Measurements from ENCODE around the gene CAMK1D. TPM values are rescaled to one million over a fixed set of nuclear protein-coding genes. Genes with fewer than 3 reads are reported as not detected.
"Not testable (repeated sequence)": the region's sequence is repeated elsewhere in the genome, so short reads cannot be mapped to it uniquely, and the experiment has no call there.

CAMK1D gene
- total RNA-seq, 1 donor from 2014 or later, result 16.5 TPM

DNA sequence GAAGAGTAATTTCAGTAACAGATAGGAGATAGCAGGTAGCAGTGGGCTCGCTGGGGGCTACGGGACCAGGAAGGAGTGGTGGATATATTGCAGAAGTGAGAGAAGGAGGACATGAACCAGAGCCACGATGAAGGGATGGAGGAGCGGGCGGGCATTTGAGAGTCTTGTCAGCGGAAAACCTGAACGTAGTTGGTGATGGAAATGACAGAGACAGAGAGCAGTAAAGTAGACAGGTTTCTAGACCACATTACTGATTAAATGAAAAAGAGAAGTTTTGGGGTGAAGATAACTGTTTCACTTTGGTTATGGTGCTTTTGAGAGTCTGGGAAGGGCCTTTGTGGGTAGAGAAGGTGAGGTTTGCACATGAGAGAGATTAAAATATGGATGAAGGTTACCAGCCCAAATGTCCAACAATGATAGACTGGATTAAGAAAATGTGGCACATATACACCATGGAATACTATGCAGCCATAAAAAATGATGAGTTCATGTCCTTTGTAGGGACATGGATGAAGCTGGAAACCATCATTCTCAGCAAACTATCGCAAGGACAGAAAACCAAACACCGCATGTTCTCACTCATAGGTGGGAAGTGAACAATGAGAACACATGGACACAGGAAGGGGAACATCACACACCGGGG is 196.9 kb downstream of the CAMK1D start:
- not testable (repeated sequence) for DNase-seq (ENCODE audit: low spot score)

DNA sequence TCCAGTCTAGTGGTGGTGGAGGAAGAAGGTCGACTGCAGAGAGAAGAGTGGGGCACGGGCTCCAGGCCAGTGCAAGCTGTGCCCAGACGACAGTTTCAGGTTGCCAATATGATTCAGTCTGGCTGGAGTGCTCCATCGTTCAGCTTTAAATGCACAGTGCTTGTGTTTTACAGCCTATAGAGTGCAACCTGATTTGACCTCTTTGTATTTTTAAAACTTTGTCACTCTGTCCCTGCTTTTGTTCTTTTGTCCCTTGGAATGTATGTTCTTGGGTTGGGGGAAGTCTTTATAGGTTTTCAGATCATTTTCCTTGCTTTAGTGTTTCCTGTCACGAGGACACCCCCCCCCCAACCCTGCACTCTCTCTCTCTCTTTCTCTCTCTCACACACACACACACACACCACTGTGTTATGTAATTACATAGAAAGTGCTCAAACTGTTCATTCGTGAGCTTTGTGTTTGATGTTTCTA is 198.0 kb downstream of the CAMK1D start:
- no peak for DNase-seq (ENCODE audit: low spot score)

DNA sequence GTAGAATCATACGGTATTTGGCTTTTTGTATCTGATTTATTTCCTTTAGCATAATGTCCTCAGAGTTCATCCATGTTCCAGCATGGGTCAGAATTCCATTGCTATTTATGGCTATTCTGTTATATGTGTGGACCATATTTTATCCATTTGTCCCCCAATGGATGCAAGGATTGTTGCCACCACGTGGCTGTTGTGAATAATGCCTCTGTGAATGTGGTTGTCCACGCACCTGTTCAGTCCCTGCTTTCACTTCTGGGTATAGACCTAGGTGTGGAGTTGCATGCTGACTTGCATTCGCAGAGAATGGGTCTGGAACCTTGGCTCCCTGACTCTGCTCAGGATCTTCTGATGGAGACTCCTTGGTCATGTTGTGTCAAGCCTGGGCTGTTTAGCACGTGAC is 199.9 kb downstream of the CAMK1D start:
- DNase-seq (ENCODE audit: low spot score), result no peak

DNA sequence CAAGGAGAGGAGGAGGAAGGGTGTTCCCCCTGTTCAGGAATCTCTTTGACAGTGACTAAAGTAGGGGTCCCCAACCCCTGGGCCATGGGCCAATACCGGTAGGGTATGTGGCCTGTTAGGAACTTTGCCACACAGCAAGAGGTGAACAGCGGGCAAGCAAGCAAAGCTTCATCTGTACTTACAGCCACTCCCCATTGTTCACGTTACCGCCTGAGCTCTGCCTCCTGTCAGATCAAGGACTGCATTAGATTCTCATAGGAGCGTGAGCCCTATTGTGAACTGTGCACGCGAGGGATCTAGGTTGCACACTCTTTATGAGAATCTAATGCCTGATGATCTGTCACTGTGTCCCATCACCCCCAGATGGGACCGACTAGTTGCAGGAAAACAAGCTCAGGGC is 201.6 kb downstream of the CAMK1D start:
- DNase-seq (ENCODE audit: low spot score), result no peak

DNA sequence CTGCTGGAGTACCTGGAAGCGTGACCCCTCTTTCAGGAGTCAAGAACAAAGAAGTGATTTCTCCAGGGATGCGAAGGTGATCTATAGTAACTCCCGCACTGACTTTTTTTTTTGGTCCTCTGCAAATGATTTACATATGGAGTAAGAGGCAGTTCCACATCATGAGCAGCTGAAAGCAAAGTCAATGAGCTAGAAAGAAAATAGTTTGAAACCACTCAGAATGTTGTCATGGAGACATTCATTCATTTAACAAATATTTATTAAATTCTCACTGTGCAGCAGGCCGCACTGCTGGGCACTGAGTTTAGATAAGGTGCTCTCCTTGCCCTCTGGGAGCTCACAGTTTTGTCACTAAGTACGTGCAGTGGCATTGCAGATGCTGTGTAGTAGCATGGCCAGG is 206.7 kb downstream of the CAMK1D start:
- no peak for DNase-seq (ENCODE audit: low spot score)

DNA sequence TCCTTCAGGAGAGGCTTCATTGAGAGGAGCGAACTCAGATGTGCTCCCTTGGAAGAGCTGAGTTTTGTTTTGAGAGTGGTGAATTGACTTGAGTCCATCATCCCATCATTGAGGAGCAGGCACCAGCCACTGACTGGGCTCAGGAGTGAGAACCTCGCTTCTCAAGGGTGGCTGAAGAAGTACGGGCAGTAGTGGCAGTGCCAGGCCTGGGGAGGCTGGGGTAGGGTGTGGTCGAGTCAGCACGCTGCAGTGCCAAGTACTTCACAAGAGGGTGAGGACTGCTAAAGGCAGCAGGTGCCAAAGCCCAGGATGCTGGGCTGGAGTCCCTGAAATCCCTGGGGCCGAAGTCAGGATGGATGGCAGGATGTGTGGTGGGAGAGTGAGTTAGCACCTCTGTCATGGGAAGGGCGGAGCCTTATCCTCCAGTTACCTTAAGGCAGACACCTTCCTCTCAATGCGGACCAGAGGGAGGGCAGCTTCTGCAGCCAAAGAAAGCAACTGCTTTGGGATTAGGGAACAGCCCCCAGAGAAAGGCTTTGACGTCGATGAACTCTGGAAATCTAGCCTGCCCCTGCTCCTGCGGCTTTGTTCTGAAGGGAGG is 210.3 kb downstream of the CAMK1D start:
- DNase-seq (ENCODE audit: low spot score), result no peak

DNA sequence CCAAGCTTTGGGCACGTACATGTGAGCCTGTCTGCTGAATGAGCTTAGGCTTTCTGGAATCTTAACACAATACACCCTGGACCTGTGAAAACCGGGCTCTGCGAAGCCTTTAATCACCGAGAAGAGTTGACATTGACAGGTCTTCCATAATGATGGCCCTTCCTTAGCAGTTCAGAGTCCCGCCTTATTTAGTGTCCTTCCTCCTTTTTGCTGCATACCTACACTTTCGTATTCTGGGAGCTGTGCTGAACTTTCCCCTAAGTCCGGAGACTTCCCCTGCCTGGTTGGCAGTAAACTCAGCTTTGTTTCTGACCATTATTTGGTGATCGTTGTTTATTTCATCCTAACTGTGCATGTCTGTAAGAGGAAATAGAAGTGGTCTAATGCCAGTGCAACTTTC is 212.0 kb downstream of the CAMK1D start:
- no peak for DNase-seq (ENCODE audit: low spot score)

DNA sequence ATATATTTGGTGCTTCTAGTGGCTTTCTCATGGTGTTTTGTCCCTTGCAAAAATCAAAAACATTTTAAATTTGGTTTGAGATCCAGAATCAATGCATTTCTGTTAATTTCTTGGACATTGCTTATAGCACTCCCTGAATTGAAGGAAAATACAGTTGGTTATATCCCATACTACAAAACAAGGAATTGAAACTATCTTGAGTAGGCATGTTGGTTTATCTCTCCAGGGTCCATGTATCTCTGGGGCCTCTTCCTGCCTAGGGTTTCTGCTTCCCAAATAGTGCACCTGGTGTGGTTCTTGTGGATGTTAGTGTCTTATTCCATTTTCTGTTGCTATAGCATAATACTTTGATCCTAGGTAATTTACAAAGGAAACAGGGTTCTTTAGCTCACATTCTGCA is 212.4 kb downstream of the CAMK1D start:
- no peak for DNase-seq (ENCODE audit: low spot score)

DNA sequence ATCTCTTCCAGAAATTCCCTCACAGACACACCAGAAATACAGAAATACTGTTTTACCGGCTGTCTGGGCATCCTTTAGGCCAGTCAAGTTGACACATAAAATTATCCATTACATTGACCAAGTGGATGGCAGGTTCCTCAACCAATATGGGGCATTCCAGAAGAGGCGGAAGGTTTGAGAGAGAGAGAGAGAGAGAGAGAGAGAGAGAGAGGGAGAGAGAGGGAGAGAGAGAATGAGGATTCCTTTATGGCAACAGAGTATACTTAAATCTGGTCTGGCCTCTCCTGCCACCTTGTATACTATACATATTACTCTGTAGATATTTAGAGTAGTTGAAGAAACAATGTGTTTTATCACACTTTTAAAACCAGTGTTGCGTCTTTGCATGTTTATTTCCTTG is 214.1 kb downstream of the CAMK1D start:
- DNase-seq (ENCODE audit: low spot score), result no peak

DNA sequence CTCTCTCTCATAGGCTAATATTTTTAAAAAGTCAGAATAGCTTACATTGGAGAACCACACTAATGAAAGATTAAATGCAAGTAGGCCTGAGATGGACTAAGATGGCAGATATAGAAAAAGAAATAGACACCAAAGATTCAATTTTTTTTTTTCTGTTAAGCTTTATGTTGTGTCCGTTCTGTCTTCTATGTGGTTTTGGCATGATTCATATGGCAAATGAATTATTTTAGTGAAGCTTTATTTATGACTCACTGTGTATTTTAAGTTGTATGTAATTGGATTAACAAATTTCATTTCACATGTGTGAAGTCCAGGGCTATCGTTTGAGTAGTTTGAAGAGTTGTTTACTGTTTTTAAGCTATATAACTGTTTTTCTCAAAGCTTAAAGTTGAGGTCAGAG is 214.8 kb downstream of the CAMK1D start:
- DNase-seq (ENCODE audit: low spot score), result no peak

DNA sequence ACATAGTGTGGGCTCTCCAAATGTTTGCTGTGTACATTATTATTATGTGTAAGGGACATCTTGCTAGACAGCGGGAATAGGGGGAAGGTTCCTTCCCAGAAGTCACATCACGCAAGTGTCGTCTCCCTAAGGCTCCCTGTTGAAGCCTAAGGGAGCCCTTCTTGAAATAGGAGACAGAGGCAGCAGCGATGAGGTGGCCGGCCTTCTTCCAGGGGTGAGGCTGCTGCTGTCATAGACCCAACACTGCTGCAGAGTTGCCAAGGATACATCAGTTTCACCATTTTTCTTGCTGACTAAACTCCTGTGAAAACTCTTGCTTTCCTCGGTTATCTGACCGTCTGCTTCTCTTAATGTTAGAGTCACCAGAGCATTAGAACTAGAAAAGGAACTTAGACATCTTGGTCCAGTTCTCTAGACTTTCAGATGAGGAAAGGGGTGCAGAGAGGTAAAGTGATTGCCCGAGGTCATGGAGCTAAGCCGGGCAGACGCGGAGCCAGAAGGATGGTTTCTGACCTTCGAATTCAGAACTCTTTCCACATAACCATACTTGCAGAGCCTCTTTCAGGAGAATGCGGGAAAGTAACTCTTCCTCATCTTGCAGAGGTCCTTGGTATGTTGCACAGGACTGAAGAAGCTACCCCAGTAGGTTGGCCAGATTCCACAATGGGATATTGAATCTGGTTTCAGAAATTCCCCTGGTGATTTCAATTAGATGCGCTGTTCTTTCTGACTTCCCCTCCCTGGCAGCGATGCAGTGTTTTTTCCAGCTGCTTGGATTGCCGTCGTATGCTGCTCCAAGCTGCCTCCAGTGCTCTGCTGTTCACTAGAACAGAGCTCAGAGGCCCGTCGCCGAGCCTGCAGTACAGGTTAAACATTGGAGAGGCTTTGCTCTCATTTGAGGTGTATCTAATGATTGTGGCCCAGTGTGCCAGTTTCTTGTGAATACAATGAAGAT is 217.1 kb downstream of the CAMK1D start:
- no peak for DNase-seq (ENCODE audit: low spot score)

DNA sequence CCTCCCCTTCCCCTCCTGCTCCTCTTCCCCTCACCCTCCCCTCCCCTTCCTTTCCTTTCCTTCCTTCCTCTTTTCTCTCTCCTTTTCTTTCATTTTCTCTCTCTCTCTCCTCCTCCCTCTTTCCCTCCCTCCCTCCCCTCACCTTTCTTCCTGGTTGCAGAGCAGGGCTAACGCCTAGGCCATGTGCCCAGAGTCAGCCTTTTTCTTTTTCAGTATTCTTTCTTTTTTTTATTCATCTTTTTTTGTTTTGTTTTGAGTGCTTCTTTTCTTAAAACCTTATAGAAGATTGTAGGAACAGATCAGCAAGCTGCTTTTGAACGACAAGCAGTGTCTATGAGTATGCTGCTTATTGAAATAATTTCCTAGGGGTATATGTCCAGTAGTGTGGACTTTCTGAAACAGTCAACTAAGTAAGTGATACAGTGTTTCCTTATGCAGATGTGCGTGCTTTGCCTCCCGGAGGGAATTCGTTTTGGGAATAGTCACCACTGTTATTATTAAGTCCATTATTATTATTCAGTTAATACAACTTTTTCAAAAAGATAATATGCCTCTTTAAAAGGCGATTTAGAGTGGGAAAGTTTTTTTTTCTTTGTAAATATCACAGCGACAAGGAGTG is 219.2 kb downstream of the CAMK1D start:
- no peak for DNase-seq (ENCODE audit: low spot score)

DNA sequence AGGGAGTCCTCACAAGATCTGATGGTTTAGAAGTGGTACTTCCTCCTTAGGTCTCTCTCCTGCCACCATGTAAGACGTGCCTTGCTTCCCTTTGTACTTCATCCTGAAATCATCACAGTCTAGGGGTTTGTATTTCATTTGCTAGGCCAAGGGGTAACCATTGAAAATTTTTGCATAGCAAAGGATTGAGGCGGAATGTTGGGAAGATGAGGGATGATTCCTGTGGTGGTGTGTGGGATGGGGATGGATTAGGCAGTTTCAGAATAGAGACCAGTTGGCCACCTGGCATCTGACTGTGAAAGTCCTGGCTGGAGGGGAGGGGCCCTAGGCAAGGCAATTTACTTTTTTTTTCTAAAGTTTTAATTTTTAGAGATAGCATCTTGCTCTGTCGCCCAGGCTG is 222.9 kb downstream of the CAMK1D start:
- DNase-seq (ENCODE audit: low spot score), result peak; percentile 41

DNA sequence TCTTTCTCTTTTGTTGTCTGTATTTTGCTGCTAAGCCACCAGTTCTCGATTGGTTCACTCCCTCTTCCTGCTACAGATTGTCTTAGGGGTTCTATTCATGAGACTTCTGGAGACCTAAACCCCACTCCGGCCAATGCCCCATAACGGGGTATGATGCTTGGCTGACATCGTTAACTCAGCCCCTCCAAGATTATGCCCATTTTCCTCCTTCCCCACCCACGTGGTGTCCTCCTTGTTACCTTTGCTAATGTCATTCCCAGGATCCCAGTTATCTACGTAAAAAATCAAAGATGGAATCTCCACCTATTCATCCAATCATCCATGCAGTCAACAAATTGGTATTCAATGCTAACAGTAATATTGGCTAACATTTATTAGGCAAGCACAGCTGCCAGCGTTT is 228.3 kb downstream of the CAMK1D start:
- DNase-seq (ENCODE audit: low spot score), result no peak

DNA sequence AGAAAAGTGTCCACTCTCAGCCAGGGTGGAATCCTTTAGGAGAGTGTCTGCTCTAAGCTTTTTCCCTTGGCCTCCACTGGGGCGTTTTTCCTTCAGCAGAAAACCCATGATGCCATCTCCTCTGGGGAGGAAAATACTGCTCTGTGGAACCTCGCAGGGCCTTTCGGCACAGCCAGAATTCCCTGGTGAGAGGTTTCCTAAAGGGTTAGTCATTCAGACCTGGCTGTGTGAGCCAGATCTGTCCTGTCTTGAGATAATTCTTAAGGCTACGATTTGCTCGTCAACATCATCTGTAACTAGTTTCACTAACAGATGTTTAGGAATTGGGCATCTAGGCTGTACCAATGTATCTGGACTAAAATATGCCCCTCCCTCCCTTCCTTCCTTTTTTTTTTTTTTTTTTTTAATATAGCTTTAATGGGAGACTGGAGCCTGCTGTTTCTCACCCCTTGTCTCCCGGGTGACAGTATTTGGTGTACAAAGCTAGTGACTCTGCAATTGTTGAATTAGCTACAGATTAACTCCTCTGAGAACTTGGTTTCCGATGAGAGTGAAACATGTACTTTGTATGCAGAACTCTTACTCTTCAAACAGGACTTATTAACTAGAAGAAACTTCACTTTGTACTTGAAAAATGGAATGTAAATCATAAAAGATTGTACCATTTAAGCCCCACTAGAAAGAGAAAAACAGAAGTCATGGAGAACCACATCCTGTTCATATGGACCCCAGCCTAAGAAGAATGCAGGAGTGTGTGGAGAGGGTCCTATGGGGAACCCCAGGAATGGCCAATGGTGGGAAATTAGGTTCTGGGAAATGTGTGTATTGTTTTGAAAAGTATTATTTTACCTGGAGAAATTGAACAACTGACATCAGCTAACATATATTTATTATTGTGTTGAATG is 230.9 kb downstream of the CAMK1D start:
- DNase-seq (ENCODE audit: low spot score), result no peak

DNA sequence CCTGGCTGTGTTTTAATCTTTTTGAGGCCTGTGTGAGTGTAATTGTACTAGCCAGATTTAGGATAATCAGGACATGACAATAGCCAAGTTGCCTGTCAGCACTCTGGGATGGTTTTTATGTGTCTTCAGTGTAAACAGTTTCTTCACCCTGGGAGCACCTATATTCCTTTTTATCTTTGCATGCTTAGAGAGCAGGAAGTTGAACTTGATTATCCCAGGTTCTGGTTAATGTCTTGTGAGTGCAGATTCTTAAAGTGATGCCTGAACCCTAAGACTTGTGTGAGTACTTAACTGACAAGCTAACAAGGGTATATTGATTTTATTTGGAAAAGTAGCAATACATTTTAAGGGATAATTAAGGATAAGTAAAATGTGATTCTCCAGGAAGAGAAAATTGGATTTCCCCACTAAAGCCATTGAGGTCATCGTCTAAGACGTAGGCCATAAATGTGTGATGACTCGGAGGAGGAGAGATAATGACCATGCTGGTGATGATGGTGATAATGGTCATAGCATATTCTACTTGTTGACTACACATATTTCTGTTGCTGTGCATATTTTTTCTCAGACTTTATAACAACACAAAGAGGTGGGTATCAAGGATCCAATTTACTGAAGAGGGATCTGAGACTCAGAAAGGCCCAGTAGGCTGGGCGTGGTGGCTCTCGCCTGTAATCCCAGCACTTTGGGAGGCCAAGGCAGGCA is 234.7 kb downstream of the CAMK1D start:
- no peak for DNase-seq (ENCODE audit: low spot score)

DNA sequence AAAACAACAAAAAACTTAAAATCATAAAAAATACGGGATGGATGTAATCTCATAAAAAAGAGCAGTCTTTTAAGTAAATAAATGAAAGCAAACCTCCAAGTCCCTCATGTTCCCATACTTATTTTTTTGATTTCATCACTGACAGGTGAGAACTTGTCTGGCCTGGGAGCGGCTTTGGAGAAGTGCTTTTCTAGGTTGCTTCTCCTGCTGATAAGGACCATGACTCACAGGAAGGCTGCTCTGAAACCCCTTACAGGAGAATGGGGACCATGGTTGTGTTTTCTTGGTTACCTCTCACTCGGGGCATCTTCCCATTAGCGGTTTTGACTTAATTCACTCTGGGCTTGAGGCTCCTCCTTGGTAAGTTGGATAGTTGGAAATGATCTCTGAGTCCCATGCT is 237.4 kb downstream of the CAMK1D start:
- DNase-seq (ENCODE audit: low spot score), result no peak

DNA sequence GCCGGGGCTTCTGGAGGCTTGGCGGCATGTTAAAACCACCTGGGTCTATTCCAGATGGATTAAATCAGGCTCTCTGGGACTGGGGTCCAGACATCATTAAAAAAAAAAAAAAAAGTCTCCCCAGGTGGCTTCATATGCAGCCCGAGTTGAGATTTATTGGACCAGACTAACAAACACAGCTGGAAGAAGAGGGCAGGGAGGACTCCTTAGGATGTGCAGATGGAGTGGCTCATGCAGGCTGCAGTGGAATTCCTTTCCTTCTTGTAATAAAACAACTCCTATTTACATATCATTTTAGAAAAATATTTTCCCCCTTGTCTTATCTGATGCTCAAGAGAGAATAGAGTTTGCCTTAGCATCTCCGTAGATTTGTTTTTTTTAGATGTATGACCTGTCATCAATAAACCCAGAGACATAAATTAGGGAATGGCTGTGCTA is 238.1 kb downstream of the CAMK1D start:
- DNase-seq (ENCODE audit: low spot score), result no peak

DNA sequence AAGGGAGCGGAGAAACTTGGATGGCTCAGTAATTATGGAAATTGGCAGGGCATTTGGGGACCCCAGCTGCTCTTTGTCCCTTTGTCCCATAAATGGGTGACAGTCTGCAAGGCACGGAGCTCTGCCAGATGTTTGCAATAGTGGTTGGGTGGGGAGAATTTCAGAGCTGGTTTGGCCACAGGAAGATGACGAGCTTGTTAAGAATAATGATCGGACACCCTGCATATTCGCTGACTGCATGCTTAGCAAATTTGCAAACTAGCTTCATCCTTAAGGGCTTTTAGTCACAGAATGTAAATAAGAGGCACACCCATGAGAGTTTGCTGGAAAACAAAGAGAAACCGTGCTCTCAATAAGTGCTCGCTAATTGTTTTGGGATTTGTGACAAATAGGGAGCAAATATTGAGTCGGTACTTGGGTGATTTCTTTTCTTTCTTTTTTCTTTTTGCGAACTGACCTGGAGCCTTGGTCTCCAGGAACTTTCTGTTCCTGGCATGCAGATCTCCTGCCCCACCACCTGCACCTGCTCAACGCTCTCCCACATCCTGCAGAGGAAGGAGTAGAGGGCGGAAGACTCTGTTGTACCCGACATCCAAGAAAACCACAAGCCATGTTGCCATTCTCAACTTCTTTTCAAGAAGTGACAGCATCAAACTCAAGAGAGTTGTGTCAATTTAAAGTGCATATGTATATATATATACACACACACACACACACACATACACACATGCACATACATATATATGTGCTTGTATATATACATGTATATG is 238.9 kb downstream of the CAMK1D start:
- no peak for DNase-seq (ENCODE audit: low spot score)
